Loucy (cell line): ENCODE data around the gene SMIM23.

ENCODE experiments used
- EZH2phosphoT487 ChIP-seq: fragments of 200-600 bp; IDR thresholded peaks from 2 replicates; pipeline ENCODE4 v1.6.1; 2018; ENCODE audit warnings: antibody characterized with exemption, mild to moderate bottlenecking, moderate library complexity, borderline replicate concordance
- TF ChIP-seq, protein P1 (sequence below): fragments of 200-600 bp; sonication (generic); conservative IDR thresholded peaks from 2 replicates; pipeline ENCODE4 v1.5.1; 2014; ENCODE audit warnings: mild to moderate bottlenecking, antibody characterized with exemption, low read length

DNA sequence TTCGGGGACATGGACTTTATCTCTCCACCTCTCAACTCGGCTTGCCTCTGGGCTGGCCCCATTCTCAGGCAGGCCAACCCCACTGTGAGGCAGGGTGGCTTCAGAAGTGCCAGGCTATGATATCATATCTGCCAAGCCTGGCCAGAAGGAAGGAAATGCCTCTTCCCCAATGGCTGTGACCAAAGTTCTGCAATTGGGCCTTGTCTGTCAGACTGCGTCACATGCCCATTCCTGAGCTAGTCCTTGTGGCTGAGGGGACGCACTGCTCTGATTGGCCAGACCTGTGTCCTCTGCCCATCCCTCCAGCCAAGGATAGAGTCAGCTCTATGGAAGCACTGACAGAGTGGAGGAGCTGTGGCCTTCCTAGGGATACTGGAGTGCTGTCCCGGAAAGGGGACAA, 11.9 kb downstream of the SMIM23 start:
- TF ChIP-seq, protein P1, sequence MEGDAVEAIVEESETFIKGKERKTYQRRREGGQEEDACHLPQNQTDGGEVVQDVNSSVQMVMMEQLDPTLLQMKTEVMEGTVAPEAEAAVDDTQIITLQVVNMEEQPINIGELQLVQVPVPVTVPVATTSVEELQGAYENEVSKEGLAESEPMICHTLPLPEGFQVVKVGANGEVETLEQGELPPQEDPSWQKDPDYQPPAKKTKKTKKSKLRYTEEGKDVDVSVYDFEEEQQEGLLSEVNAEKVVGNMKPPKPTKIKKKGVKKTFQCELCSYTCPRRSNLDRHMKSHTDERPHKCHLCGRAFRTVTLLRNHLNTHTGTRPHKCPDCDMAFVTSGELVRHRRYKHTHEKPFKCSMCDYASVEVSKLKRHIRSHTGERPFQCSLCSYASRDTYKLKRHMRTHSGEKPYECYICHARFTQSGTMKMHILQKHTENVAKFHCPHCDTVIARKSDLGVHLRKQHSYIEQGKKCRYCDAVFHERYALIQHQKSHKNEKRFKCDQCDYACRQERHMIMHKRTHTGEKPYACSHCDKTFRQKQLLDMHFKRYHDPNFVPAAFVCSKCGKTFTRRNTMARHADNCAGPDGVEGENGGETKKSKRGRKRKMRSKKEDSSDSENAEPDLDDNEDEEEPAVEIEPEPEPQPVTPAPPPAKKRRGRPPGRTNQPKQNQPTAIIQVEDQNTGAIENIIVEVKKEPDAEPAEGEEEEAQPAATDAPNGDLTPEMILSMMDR, result no peak
- TF ChIP-seq EZH2phosphoT487, result no peak
